CD4-positive, alpha-beta T cell treated with Interferon gamma for 1 hour (primary cell): ENCODE measurements around the gene FEM1B.

Experiments used
- DNase-seq: peaks from one replicate; pipeline ENCODE4 v3.0.0-alpha.2; 2020

FEM1B gene

GRCh38 chr15:68310804-68311463 is 33.4 kb downstream of the FEM1B start:
- no peak for DNase-seq

DNA sequence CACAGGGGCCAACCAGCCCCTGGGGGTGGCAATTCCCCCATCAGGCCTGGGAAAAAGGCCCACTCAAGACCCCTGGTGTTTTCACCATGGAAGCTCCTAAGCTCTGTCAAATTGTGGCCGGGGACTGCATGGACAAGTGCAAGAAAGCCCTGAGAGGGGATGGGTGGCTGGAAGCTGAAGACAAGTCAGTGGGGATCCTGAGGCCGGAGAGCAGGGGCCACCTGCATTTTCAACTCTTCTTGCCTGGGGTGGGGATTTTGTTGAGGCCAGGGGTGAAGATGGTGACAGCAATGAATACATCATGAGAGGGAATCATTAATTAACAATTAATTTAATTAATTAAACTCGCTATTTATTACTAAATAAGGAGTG is 33.9 kb downstream of the FEM1B start:
- no peak for DNase-seq

DNA sequence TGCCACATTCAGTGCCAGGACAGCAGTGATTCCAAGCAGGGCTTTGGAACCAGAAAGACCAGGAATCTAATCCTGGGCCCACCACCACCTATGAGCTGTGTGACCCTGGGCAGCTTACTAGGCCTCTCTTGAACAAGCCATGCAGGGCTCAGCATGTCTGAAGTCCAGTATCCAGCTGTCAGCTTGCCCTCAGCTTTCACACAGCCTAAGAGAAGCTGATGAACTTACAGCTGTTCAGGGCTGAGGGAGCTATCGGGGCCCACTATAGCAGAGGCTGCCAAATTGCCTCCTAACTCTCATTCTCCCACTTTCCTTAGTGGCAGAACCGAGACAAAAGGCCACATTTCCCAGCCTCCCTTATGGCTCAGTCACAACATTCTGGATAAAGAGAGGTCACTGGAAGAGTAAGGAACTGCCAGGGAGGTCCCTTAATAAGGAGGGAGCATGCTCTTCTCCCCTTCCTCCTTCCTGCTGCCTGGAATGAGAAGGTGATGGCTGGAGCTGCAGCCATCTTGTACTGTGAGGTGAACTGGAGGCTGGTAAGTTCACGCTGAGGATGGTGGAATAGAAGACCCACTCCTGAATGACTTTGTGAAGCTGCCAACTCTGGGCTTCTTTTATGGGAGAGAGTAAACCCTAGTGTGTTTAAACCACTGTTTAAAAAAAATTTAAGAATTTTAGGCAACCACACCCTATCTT is 34.5 kb downstream of the FEM1B start:
- no peak for DNase-seq

DNA sequence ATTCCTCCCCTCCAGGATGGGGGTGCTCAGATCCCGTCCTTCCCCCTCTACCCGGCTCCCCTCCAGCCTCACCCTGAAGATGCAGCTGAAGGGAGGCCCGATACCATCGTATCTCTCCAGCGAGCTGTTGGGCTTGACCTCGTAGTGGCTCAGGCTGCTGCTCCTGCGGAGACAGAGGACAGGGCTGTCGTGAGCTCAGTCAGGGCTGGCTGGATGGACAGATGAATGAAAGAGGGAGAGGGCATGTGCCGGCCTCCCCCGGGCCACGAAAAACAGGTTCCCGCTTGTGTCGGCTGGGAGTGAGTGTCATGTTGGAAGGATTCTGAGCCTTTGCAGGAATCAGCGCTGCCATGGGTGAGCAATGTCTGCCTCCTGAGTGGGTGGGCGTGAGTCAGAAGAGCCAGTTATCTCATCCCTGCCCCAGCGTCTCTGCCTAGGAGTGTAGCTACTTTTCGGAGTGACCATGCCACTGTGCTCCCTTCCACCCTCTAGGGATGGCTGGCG is 35.2 kb downstream of the FEM1B start:
- DNase-seq = no peak

DNA sequence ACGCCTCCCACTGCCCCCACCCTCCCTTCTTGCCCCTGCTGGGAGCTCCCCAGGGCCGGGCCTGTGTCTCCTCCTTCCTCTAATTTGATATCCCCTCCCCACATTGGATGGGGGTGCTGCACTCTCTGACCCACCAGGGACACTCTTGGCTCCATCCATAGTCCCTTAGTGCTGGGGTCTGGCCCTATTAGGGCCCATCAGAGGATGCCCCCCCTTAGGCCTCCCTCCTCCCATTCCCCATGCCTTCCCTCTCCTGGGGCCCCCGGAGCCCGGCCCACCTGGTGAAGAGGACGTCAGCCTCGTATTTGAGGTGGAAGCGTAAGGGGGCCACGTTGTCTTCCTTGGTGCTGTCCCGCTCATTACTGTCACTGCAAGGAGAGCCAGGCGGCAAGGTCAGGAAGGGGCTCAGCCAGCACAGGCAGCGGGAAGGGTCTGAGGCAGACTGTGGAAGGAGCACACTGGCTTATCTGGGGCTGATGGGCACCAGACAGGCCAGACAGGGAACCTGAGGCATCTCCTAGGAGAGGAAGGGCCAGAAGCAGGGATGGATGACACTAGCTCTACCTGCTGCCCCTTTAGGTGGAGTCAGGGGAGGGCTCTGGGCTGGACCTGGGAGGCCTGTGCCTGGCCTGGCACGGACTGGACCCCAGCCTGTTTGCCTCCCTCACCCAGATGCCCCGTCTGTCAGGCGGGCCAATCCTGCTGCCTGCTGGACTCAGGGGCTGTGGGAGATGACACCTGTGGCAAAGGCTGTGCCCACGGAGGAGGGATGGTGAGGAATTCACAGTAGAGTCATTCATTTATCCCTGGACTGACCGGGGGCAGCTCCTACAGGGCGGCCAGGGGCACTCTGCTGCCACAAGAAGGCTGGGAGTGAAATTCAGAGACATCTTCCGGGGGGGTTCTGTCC is 36.2 kb downstream of the FEM1B start:
- DNase-seq = no peak

DNA sequence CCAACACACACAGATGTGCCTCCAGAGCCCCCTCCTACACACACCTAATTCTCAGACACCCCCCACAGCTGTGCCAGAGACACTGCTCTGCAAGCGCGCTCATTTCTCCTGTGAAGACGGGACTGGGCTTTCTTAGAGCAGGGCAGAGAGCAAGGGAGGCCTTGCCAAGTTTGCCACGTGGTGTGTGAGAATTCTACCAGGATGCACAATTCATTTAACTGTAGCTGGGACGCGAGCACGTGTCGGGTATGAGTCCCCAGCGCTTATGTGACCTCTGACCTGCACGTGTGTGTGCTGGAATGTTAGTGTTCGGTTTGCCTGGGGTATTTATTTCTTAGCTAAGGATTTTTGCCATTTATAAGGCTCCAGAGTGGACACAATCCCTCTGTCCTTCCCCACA is 37.0 kb downstream of the FEM1B start:
- DNase-seq = no peak

- DNase-seq = no peak
Observed at GRCh38 chr15:68315035-68315434, 37.5 kb downstream of the FEM1B start.

- no peak for DNase-seq
Observed at GRCh38 chr15:68315495-68316031, 38.0 kb downstream of the FEM1B start.

- no peak for DNase-seq
Observed at GRCh38 chr15:68316061-68316804, 38.7 kb downstream of the FEM1B start.

- DNase-seq = no peak
Observed at GRCh38 chr15:68317281-68318007, 39.9 kb downstream of the FEM1B start.

DNA sequence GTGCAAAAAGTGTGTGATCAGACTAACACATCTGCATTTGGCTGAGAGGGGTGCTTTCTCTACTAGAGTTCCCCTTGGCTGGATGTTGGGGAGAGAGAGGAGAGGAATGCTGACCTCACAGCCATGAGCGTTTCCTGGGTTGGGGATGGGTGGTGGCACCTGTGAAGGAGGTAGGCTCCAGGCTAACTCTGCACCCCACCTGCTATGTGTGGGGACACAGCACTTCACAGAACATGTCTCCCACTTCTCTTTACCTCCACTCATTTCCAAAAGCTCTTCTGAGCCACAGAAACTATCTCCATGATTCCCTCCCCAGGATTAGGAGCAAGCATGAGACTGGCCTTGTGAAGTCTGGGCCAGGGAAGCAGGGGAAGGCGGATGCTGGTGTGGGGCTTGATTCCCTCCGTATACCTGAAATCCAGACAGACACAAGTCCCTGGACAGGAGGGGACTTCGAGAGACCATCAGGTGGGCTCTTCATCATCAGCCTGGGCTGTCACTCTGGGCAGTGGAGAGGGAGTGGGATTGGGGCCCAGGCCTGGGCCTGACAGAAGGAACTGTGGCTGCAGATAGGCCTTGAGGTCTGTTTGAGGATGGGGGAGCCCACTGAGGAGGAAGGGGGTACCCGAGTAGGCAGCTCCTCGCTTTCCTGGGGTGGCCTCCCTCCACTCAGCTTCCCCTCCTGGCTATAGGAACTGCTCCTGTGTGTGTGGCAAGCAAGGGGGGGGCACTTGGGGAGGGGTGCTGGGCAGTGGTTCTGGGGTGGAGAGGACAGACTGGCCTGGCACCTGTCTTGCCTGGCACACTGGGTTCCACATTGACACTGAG is 40.7 kb downstream of the FEM1B start:
- no peak for DNase-seq

DNA sequence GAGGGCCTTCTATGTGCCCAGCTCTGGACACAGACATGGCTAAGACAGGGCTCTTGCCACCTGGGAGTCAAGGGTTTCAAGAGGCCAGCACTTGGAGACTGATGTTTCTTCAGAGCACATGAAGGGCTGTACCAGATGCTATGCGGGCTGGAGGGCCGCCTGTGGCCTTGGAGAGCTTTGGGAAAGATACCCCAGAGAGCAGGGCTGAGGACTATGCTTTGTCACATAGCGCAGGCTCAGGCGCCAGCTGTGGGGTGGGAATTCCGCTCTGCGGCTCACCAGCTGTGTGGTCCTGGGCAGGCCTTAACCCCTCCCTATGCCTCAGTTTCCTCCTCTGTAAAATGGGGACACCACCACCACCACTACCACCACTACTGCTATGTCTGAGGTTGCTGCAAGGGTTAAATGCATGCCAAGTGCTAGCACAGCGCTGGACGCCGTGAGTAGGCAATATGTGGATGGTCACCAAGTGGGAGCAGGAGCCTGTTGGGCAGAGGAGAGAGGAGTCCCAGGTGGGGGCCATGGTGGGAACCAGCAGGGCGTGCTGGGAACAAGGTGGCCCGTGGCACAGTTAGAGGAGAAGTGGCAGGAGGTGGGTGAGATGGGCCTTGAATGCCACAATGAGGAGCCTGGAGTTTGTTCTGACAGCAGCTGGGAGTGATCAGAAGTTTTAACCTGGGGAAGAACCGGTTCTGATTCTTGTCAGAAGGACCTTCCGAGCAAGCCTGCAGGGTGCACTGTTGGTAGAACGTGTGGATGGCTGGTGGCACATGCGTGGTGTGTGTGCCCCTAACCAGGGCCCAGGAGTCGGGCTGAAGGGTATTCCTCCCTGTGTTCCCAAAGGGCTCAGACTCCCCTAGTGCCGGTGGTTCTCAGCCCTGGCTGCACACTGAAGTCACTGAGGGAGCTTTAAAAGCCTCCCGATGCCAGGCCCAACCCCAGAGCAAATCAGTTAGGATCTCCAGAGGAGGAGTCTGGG is 41.7 kb downstream of the FEM1B start:
- DNase-seq = no peak

DNA sequence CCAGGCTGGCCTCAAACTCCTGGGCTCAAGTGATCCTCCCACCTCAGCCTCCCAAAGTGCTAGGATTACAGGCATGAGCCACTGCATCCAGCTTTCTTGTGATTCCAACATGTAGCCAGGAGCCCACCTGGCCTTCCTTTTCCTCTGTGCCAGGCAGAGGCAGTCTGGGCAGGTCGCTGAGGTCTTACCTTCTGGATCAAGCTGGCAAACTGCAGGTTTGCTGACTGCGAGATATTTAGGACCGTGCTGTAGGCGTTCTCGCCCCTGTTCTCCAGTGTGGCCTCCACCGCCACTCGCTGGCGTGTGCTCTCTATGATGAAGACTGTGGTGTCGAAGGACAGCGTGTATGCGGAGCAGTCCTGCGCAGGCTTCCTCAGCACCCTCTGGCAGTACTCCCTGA is 42.5 kb downstream of the FEM1B start:
- no peak for DNase-seq

DNA sequence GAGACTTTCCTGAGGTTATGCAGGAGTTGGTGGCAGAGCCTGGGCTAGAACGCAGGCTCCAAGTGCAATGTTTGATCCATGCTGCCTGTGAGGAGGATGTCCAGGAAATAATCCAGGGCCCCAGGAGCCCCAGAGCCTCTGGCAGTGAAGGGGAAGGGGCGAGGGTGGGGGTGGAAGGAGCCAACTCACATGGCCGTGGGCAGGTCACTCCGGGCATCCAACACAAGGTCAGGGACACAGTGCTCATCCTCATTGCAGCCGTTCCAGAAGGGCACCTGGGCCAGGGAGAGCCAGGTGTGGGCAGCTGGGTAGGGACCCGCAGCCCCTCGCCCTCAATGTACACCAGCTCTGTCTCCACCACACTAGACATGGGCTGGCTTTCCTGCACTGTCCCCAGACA is 43.7 kb downstream of the FEM1B start:
- no peak for DNase-seq

DNA sequence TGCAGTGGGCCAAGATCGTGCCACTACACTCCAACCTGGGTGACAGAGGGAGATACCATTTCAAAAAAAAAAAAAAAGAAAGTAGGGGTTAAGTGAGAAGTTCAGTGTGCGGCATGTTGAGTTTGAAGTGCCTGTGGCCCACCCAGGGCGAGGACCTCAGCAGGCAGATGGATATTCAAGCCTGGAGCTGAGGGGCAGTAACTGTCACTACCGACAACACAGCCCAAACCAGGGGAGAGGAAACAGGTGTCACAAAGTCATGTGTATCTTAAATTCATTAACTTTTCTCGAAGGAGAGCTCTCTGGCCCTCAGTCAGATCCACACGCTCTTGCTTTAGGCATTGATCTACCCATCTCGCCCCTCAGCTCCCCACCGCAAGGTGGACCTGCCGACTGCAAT is 45.3 kb downstream of the FEM1B start:
- DNase-seq = no peak

DNA sequence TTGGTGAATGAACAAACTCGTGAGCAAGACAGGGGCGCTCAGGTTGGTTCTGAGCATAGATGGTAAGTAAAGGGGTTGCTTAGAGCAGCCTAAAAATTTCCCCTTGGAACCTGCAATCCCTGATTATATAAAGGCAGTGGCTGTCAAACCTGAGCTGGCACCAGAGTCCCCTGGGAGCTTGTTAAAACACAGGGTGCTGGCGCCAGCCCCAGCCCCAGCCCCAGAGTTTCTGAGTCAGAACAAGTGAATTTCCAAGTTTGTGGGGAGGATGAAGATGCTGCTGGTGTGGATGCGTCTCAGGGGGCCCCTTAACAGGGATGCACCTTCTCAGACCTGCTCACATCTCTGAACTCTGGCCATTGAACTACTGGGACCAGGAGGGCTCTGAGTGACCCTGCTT is 48.2 kb downstream of the FEM1B start:
- DNase-seq = no peak

DNA sequence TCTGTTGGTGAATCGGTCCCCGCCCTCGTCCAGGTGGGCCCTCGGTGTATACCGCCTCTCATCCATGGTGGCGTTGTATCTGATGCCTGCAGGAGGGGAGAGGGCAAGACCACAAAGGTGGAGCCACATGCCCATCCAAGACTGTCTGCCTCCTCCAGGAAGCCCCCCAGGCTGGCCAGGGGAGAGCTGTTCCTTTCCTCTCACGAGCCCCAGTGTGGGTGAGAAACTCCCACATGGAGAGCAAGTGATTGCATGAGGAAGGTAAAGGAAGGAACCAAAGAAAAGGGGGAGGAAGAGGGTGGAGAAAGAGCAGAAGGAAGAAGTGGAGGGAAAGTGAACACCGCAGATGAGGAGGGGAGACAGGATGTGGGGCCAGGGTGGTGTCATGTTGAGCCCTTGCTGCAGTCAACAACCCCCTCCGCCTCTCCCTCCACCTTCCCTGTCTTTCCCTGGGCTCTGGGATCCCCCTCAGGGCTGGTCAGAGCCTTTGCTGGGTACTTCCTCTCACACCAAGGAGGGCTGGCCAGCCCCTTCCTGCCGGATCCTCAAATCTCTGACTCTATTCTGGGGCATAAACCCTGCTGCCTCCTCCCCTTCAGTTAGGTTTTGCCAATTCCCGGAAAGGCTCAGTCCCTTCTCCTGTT is 49.3 kb downstream of the FEM1B start:
- DNase-seq = no peak

DNA sequence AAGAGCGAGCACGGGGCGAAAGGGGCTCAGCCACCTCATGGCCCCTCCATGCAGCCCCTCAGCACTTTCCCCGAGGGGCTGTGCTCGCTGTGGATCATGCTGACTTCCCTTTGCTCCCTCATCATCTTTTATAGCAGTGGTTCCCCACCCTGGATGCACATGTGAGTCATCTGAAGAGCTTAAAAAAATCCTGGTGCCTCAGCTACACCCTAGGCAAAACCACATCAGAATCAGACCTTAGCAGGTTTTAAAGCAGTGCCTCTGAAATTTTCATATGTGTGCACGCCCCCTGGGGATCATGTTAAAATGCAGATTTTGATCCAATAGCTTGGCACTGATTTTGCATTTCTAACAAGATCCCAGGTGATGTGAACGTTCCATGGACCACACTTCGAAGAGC is 50.9 kb downstream of the FEM1B start:
- DNase-seq = no peak

- DNase-seq = no peak
Observed at GRCh38 chr15:68328964-68329363, 51.4 kb downstream of the FEM1B start.
